GM18526 (cell line): ENCODE data around the gene COG5.

Experiments used
- POLR2A ChIP-seq: IDR thresholded peaks from 3 replicates; pipeline ENCODE4 v1.6.1; 2011; ENCODE audit not compliant: insufficient read length; ENCODE audit errors: extremely low read depth

The COG5 gene

GRCh38 chr7:107563775-107564552, at the start of gene COG5, which contains the start of gene DUS4L:
TSS of gene COG5 (minus strand) at chr7:107563920. CDS start at chr7:107563896, 24 bp downstream.
TSS of gene DUS4L (plus strand) at chr7:107563971. CDS start at chr7:107567071, 3,100 bp downstream.
- TF ChIP-seq POLR2A: peak; percentile 94

GRCh38 chr7:107613439-107613838, 49.7 kb upstream of the COG5 start:
- TF ChIP-seq POLR2A: no peak

- TF ChIP-seq POLR2A: no peak
These were observed 46.6 kb upstream of the COG5 start for GRCh38 chr7:107610323-107610722.

GRCh38 chr7:107609811-107610261, 46.1 kb upstream of the COG5 start:
- TF ChIP-seq POLR2A: no peak

GRCh38 chr7:107606303-107606702, 42.6 kb upstream of the COG5 start:
- TF ChIP-seq POLR2A: no peak

GRCh38 chr7:107605218-107605815, 41.6 kb upstream of the COG5 start:
- TF ChIP-seq POLR2A: no peak

GRCh38 chr7:107600816-107601215, 37.1 kb upstream of the COG5 start:
- TF ChIP-seq POLR2A: no peak

- TF ChIP-seq POLR2A: no peak
These were observed 35.5 kb upstream of the COG5 start for GRCh38 chr7:107599262-107599661.

- TF ChIP-seq POLR2A: no peak
These were observed 34.2 kb upstream of the COG5 start for GRCh38 chr7:107597953-107598352.

GRCh38 chr7:107597582-107597916, 33.8 kb upstream of the COG5 start:
- no peak for TF ChIP-seq POLR2A

GRCh38 chr7:107596881-107597581, 33.3 kb upstream of the COG5 start:
- no peak for TF ChIP-seq POLR2A

GRCh38 chr7:107594961-107595737, 31.4 kb upstream of the COG5 start:
- TF ChIP-seq POLR2A: no peak

GRCh38 chr7:107593025-107593410, 29.3 kb upstream of the COG5 start:
- TF ChIP-seq POLR2A: no peak

- TF ChIP-seq POLR2A: no peak
These were observed 28.8 kb upstream of the COG5 start for GRCh38 chr7:107592361-107593024.

GRCh38 chr7:107591421-107591820, 27.7 kb upstream of the COG5 start:
- TF ChIP-seq POLR2A: no peak

GRCh38 chr7:107588529-107589130, 24.9 kb upstream of the COG5 start:
- no peak for TF ChIP-seq POLR2A
